M059J (cell line): ENCODE data around the gene BPIFB2. TPM values are rescaled to one million over a fixed set of nuclear protein-coding genes. Genes with fewer than 3 reads are reported as not detected.

Source experiments
- DNase-seq: peaks from one replicate; pipeline ENCODE4 v3.0.0-alpha.2; 2012; ENCODE audit warnings: low read depth
- total RNA-seq: library from RNA; depleted of rRNA; stranded (reverse); fragments of >200 nt; shearing (Covaris generic); gene quantifications from 2 replicates; pipeline ENCODE4 v1.2.3, GENCODE V29; 2014

The BPIFB2 gene
- total RNA-seq, 1 experiment from 2014 or later: not detected

DNA sequence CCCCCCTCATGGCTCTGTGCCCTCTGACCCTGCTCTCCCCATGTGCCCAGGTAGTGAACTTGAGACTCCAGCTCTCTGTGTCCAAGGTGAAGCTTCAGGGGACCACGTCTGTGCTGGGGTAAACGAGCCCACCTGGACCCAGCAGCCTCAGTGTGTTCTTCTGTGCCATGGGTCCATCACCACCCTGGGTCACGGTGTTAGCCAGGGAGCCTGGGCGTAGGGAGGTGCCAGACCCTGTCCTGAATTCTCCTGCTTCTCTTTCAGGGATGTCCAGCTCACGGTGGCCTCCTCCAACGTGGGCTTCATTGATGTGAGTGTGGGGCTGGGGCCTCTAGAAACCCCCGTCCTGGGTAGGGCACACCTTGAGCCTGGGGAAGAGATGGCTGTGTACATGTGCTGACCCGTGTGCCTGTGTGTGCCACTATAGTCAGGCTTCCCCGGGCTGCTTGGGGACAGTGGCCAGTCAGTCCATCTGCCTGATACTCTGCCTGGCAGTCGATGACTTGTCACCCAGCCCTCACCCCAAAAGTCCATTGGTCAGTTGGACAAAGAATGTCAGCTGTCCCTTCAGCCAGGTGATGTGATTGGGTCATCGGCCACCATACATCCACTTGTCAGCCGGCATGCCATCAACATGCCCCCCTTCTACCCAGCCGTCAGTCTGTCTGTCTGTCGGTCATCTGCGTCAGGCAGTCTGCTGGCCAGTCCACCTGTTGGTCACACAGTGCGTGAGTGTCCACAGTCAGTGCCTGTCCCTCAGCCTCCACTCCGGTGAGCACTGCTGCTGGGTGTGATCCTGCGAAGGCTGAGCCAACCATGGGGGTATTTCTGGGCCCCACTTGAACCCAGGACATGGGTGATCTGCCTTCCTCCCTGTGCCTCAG lies 13.0 kb downstream of the BPIFB2 start:
- DNase-seq: no peak

DNA sequence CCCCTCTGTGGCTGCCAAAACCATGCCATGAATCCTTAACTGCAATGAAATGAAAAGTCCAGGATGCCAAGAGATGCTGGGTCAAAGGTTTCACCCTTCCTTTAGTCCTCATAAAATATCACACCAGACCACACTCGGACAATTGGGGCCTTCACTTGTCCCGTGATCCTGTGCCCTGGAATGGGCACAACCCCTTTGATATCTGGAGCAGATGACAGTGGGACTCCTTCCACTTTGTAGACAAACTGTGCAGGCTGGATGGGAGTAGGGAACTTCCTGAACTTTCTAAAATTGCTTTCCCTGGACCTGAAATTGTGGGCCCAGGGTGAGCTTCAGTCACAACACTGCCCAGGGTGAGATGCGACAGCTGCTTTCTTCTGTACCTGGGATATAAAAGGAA lies 14.4 kb downstream of the BPIFB2 start:
- no peak for DNase-seq

DNA sequence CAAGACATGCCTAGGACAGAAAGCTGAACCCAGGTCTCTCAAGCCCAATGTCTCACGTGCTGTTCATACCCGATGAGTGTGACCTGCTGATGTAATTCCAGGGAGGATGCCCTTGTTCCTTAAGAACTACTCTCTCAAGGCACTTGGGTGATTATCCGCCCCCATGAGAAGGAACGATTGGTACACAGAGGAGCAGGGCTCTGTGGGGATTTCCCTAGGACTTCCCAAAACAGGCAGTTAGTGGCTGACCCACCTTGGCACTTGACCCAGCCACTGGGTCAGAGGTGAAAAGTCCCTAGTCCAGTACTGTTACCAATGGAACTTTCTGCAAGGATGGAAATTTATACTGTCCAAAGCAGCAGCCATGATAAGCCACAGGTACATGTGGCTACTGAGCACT lies 14.8 kb downstream of the BPIFB2 start:
- no peak for DNase-seq

DNA sequence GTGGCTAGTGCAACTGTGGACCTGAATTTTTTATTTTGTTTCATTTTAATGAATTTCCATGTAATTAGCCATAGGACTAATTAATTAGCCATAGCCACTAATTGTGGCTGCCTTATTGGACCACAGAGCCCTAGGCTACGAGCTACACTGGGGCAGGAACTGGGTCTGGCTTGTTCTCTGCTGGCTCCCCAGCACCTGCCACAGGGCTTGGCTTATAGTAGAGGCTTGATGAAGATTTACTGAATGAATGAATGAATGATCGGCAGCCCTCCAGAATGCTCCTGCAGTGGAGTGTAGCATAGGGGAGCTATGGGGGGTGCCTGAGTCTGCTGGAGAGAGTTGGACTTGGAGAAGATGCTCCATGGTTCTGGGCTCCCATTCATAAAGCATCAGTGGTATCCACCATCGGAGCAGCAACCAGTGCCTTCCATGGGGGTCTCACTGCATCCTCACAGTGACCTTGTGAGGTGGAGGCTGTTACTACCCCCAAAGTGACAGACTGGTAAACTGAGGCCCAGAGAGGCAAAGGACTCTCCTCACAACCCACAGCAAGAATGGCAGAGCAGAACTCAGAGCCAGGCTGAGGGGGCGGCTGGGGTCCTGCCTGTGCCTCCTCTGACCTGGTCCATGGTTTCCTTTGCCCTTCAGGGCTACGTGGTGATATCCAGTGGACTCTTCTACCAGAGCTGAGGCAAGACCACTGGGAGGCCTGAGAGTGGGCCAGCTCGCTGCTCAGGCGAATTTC lies 15.4 kb downstream of the BPIFB2 start:
- no peak for DNase-seq

DNA sequence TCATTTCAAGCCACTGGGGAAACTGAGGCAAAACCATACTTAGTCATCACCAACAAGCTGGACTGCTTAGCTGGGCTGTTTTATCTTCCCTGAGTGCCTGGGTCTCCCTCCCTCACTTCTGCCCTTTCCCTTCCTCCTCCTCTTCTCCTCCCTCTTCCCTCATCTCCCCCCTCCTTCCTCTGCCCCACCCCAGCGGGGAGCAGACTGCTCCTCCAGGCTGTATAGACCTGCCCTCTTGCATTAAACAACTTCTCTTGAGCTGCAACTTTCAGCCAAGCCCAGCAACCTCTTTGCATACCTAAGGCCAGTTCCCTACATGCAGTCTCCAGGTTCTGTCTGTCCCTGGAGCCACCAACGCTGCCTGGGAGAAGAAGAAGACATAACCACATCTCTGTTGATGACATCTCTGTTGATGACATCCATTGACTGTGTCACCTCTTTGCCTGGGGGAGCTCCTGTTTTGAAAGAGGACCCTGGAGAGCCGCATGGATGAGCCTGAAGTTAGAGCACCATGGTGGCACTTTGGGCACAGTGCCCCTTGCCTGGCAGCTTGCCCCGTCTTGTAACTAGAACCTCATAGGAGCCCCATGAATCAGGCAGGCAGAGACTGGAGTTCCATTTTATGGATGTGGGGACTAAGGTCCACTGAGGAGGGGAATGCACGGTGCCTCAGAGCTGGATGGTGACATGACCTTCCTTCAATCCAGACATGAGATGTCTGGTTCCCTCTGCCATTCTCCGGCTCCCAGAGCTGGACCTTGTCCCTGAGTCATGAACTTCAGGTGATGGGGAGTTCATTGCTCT lies 16.1 kb downstream of the BPIFB2 start:
- no peak for DNase-seq

DNA sequence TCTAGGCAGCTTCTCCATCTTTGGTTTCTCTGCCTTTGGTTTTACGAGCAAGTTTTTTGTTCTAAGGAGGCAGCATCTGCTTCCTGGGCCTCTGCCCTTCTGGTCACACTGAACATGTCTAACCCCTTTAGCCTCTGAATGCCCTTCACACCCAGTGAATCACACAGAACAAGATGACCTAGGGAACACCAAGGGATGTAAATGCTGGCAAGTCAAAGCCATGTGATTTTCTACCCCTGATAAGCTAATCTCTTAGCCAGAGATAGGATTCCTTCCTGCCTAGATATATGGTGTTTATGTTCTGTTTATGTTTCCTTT lies 16.7 kb downstream of the BPIFB2 start:
- no peak for DNase-seq

DNA sequence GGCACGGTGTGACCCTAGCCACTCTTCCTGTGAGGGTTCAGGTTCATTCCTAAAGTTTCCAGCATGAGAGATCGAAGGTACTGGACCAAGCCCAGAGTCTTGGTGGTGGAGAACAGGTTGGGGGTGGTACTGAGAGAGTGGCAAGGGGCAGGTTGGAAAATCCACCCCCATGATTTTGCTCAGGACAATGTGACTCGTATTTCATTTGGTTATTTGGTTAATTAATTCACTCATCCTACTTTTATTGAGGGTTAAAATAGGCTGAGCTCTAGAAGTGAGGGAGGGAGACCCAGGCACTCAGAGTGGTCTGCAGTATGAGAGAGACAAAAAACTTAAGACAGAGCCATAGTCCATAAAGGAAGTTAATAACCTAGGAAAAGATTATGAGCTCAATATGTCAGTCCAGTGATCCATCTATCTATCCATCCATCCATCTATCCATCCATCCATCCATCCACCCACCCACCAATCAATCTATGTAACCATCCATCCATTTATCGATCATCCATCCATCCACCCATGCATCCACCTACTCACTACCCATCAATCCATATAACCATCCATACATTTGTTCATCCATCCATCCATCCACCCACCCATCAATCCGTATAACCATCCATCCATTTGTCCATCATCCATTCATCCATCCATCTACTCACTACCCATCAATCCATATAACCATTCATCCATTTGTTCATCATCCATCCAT lies 17.3 kb downstream of the BPIFB2 start:
- no peak for DNase-seq

DNA sequence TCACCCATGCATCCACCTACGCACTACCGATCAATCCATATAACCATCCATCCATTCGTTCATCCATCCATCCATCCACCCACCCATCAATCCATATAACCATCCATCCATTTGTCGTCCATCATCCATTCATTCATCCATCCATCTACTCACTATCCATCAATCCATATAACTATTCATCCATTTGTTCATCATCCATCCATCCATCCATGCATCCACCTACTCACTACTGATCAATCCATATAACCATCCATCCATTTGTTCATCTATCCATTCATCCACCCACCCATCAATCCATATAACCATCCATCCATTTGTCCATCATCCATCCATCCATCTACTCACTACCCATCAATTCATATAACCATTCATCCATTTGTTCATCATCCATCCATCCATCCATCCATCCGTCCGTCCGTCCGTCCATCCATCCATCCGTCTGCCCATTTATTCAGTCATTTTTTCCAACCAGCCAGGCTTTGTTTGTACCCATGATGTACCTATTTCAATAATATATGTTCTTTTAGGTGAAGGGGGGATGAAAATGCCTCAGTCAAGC lies 17.9 kb downstream of the BPIFB2 start:
- DNase-seq: no peak

DNA sequence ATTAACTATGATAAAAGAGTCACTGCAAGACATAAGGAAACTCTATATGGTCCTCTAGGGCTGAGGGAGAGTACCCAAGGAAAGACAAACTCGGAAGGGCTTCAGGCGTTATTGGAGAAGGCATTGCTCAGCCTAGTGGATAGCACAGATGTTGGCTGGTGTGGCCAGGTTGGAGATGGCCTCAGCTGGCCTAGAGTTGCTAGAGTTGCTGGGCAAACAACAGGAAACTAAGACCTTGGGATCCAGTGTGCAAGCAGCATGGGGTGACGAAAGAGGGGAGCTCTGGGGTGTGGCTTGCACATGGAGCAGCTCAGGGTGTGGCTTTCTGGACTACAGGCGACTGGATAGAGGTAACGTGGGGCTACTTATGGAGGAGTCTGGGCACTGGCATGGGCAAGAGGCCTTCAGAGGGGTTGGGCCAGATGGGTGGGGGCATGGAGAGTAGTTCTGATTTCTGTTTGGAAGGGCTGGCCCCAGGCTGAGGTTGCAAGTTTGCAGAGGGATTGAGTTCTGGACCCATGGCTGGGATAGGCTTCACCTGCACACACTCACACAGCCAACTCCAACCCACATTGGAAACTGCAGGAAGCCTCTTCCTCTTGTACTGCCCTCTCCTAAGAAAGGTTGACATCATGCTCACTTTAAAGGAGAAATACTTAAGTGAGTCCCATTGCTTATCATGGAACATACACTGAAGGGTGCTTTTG lies 18.7 kb downstream of the BPIFB2 start:
- no peak for DNase-seq

DNA sequence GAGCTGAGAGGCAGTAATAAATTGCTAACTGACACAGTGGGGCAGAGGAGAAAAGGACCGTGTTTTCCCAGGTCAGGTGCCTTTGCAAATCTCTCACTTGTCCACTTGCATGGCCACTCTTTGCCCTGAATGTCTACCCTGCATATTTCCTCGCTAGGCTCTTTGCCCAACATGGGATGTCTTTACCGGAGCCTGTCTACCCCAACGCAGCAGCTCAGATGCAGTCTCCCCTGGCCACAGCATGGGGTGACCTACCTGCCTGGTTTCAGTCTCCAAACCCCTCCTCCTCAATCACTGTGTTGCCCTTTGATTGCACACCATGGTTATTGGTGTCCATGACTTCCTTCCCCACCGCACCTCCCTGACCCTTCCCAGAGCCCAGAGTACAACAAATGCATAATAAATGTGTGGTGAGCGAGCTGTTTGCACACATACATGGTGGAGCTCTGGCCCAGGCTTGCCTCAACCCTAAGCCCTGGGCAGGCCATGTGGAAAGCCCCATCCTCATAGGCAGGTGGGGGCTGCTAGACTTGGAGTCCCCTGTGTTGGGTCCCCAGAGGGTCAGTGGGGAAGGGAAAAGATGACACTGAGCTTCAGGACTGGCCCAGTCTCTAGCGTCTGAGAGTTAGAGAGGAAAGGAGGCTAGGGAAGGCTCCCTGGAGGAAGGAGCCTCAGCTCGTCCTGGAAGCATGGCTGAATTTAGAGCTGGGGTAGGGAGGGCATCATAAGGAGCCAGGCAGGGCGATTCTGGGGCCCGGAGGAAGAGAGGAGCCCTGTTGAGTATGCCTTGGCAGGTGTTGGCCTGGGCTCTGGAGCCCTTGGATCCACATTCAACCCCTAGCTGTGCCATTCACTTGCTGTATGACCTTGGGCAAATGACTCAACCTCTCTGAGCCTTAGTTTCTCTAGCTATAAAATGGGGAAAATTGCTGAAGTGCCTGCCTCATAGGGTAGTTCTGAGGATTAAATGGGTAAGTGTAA lies 19.6 kb downstream of the BPIFB2 start:
- DNase-seq: no peak

DNA sequence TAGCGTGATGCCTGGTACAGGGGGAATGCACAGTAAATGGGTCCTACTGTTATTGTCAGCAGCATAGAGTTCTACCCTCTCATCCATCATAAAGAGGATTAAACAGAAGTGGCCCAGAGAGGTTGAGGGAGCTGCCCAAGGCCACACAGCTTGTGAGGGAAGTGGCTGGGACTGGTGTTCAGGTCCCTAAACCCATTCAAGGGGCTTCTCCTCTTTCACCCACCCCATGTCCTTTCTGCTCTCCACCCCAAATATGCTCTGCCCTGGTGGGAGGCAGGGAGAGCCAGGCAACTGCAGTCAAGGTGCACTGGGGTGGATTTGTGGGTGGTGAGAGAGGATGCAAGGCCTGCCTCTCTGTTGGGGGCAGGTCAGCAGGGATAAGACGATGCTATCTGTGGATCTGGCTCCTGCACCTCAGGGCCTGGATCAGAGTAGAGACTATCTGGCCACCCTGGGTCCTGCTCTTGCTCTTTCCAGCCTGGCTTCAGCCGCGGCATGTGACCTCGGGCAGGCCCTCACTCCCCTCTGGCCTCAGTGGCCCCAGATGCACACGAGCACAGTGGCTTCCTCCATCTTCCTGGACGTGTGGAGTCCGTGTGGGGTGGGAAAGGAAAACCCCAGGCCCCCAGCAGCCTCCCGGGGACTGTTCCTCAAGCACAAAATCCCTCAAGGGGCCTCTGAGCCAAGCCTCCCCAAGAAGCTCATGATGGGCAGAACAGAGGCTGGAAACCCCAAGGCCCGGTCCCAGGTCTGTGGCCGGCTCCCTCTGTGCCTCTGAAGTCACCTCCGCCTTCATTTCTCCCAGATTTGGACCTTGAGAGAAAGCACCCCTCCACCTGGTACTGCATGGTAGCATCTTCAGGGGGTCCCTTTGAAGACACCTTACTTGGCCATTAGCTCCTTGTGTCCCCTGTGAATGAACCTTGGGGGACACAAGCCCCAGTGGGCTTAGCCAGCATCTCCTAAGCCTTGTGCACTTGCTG lies 20.6 kb downstream of the BPIFB2 start:
- DNase-seq: no peak

DNA sequence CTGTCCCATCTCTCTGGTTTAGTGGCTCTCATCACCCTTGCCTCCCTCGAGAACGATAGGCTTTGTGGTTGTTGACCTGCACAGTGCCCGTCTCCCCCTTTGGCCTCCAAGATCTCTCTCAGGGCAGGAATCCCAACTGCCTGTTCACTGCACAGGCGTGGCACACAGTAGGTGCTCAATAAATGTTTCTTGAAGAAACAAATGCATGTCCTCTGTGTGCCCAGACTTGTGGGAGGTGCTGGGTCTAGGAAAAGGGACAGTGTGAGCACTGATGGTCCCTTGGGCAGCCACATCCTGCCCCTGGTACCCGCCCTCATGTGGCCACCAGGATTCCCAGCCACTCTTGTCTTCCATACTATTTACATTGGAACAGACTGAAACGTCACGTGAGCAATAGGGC lies 21.4 kb downstream of the BPIFB2 start:
- no peak for DNase-seq

DNA sequence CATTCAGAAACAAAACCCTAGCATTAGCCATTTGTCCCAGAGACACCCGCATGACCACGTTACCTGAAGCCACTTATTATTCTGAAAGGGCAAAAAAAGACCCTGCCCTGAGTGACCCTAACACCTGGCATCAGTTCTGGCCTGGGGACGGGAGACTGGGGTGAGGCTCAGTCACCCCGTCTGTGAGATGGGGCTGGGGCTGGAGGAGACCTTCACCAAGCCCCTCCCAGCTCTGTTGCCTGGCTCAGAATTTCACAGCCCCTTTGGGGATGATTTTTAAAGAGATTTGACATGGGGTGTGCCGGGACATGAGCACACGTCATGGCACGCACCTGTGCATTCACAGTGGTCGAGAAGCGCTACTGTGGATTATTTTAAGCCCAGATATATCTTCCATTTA lies 22.6 kb downstream of the BPIFB2 start:
- DNase-seq: no peak

DNA sequence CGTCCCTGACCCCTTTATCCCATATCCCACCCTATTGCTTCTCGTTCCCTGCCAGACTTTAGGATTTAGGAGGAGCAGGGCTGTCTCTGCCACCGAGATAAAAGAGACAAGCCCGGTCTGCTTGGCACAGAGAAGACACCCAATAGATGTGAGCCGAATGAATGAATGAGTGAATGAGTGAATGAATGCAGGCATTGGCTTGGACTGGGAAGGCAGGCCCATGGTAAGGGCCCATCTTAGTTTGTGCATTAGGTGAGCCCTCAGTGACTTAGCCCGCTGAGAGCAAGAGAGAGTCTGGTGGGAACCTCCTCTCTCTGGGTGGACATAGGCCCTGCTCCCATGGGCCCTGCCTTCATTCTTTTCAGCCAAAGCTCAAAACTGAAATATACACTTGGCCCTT lies 23.1 kb downstream of the BPIFB2 start:
- DNase-seq: no peak

DNA sequence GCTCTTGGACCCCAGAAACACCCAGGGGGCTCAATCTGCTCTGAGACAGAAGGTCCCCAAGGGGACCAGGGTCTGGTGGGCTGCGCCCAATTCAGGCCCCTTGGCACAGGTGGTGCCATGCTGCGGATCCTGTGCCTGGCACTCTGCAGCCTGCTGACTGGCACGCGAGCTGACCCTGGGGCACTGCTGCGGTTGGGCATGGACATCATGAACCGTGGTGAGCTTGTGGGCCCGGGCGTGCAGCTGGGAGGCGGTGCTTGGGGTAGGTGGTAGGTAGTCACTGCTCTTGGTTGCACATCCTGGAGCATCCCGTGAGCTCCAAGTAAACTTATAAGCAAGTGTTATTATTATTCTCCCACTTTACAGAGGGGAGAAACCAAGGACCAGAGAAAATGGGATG lies 24.0 kb downstream of the BPIFB2 start, which contains the start of gene BPIFB6:
Gene BPIFB6, plus strand, starts transcription at position 118 of the 400 bp plus-strand sequence. Its CDS starts 0 bp downstream, at position 118.
- DNase-seq: peak; percentile 34

DNA sequence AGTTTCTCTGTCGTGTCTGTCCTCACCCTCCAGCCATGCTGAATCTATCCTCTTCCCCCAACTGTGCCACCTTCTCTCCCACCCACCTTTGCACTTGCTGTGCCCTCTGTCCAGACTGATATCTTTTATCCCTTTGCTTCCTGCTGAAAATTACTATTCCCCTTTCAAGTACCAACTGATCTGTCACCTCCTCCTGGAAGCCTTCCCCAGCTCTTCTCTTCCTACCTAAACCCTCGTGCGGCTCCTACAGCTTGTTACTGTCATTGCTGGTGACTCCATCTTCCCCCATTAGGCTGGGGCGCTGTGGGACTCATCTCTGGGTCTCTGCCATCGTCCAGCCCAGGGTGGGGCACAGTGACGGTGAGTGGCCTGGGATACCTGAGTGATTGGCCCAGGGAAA lies 25.1 kb downstream of the BPIFB2 start:
- no peak for DNase-seq

DNA sequence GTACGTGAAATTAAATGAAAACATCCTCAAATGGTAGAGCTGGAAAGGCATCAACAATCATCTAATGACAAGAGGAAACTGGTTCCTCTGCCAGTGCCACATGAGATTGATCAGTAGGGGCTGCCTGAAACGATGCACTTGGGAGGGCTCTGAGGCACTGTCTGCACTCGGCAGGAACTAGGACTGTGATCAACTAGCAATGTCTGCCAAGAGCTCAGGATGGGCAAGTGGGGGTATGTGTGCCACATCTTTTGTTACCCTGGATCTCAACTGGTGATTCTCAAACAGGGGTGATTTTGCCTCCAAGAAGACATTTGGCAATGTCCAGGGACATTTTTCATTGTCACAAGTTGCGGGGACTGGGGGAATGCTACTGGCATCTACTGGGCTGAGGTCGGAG lies 25.9 kb downstream of the BPIFB2 start:
- no peak for DNase-seq

DNA sequence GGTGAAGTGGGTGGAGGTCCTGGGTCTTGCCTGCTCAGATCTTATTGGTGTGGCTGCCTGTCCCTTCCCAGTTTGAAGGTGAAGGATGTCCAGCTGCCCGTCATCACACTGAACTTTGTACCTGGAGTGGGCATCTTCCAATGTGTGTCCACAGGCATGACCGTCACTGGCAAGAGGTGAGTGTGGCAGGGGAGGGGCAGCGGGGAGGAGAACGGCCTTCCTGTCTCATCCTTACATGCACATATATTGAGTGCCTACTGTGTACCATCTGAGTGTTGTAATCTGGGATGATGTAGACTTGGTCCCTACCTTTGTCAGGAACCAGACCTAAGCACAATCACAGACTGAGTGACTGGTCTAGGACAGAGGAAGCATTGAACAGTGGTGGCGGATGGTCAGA lies 26.6 kb downstream of the BPIFB2 start:
- DNase-seq: no peak
